ENCODE measurements around the gene KCNMB1.

KCNMB1 gene

DNA sequence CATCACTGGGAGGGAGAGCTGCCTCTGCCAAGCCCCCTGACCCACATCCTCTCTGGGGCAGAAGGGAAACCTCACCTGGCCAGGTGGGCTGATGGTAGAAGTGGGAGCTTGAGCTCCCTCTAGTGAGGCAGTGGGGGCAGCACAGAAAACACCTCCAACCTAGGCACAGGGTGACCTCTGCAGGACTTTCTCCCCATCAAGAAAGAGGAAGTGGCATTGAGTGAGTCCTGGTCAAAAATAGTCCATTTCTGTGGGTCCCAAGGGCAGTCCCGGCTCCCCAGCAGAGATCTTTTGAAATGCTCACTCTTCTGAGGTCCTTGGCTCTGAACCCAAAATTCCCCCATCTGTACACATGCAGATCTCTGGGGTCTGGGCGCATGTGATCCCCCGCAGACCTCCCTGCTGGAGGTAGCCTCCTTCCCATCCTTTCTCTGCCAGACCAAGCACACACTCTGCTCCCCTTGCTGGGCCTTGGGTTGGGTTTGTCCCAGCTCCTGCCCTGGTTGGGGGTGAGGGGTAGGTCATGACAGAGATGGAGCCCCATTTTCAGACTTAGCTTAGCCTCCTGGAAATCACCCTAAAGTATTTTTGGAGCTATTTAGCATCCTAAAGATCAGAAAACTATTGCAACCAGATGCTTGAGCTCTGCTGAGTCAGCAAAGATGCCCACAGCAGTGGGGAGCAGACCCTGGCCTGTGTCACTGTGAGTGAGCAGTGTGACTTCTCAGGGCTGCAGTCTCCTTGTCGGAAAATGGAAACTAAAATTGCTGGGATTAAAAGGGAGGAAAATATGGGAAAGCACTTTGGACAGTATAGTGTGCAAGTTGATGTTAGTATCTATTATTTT is 50.0 kb downstream of the KCNMB1 start:
- DNase-seq: peak; percentile 60

DNA sequence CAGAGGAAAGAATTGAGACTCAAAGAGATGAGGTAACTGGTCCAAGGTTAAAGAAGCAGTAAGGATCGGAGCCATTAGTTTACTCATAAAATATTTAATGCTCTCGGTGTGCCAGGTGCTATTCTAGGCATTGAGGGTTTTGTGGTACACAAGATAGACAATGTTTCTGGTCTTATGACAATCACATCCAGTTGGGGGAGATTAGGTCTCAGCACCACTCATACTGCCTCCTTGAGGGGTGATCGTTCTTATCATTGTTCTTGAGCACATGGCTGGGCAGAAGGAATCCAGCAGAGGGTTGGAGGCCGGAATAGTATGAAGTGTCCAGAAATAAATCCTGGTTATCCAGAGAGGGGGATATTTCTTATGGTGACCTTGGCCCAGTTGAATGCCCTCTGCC is 50.9 kb downstream of the KCNMB1 start:
- no peak for DNase-seq

DNA sequence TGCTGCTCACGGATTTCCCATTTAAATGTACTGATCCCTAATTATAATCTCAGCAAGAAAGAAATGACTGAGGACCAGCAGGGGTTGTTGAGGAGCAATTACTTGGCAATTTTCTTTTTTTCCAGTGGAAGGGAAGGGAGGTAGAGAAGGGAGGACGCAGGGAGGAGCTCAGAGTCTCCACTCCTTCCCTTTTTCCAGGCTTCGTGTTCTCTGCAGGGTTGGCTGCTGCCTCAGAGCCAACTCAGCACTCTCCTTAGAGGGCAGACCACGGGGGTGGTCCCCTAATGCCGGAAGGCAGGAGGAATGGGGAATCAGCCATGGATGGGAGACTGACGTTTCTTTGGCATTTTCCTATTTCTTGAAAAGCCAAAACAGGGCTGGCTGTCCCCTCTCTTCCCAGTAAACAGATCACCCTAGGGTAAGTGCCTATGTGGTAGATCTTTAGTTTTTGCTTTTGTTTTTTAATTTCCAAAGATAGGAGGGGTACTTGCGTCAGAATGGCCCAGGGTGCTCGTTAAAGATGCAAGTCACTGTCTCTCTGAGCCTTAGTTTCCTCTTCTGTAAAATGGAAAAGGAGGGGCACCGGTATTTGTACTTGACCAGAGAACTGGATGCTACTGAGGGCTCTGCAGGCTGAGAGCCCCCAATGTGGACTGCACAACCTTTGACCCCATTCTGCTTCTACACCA is 52.0 kb downstream of the KCNMB1 start:
- DNase-seq: no peak

DNA sequence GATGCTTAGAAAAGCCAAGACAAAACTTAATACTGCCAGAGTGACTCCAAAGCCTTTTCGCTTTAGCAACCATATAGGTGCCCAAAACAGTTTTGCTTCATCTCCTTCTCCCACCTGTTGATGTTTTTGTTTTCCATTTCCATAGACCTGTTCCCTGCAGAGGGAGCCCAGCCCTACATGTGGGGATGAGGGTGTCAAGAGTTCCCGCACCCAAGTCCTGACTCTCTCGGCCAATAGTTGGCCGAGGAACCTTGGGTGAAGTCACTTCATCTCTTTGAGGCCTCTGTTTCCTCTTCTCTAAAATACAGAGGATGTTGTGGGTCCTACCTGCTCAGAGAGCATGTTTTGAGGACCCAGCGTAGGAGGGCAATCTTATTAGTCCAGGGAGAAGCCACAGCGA is 53.1 kb downstream of the KCNMB1 start:
- DNase-seq: no peak

DNA sequence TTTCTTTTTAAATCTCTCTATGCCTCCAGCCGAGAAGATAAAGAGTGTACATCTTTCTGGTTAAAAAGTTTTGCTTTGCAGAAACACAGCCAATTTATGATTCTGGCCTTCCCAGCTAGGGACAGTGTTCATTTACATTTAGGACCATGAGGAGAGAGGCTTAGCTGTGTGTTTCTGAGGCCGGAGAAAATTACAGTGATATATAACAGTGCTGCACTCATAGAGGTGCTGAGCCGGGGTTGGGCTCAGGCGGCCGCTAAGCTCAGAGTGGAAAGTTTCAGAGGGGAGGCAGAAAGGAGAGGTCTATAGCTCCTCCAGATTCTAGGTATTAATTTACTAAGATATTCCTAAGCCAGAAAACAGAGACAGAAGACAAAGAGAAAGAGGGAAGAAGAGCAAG is 54.5 kb downstream of the KCNMB1 start:
- no peak for DNase-seq

DNA sequence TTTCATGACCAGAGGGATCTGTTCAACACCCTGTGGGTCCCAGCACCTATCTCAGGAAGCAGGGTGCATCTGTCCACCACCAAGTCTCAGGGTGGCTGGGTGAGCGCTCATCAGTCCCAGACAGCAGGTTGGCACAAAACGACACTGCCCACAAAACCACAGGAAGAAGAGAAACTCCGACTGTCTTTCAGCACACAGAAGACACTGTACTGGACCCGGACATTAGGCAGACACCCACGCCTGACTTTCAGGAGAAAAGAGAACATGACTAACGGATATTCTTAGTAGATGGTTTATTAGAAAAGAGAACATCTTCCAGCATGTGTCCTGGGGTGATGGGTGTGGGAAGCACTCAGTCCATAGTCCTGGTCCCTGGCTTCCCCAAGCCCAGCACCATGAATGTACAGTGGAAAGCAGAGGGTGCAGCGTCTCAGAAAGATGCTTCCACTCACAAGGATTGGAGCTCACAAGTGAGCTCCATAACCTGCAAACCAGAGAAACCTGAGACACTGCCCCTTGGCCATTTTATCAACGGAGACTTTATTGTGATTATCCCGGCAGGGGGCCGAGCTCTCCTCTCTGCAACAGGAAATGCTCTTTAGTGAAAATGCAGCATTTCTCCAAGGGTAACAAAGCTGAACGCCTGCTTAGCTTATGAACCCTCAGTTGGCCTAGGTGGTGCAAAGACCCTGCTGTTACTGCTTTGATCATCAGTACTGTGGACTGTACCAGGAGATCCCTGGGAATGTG is 55.8 kb downstream of the KCNMB1 start:
- peak; percentile 63 for DNase-seq

DNA sequence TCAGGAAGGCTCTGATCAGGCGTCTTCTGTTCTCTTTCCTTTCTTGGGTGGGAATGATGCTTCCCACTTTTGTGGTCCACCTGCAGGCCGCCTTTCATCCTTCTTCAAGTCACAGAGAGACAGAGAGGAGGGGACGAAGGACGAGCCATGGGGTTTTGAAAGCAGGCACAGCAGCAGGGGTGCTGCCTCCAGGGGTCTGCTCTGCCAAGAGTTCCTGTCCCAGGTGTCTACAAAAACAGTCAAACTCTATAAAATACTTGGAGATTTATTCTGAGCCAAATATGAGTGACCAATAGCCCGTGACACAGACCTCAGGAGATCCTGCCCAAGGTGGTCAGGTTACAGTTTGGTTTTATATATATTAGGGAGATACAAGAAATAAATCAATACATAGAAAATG is 57.1 kb downstream of the KCNMB1 start:
- no peak for DNase-seq

DNA sequence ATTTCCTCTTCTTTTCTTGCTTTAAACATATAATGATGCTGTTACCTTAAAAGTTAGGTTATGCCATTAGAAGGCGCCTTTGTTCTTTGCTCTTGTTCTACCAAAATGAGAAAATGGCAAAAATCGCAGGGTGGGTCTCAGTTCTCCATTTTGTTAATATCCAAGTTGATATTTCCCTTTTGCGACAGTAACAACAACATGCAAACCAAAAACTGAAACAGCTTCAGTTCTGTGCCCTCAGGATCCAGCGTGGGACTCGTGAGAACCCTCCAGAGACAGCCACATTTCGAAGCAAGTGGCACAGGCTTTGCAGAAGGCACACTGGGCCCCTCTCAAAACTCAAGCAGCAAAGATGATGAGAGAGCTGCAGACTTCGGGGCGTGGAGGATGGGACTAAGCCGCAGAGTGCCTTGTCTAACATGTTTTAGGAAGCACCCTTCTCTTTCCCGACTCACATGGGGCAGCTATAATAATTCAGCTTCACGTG is 58.6 kb downstream of the KCNMB1 start:
- no peak for DNase-seq

DNA sequence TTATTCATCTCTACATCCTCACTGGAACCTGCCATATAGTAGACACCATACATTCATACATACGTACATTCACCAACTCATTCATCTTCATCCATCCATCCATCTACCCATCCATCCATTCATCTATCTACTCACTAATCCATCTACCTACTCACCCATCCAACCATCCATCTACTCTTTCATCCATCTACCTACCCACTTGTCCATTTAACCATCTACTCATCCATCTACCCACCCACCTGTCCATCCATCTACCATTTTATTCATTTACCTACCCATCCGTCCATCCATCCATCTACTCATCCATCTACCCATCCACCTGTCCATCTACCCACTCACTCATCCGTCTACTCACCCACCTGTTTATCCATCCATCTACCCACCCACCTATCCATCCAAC is 59.6 kb downstream of the KCNMB1 start:
- DNase-seq: no peak

DNA sequence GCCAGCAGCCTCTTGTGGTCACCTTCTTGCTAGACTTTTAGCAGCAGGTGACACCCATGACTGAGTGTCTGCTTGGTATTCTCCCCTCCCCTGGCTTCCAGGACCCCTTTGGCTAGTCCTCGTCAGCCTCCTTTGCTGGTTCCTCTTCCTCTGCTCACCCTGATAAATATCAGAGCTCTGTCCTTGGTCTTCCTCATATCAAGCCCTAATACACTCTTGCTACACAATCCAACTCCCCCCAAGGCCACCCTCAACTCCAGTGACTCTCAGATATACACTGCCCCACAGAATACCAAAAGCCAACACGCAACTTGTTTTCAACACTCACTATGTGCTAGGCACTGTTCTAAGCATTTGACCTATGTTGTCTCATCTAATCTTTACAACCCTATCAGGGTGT is 61.3 kb downstream of the KCNMB1 start:
- no peak for DNase-seq

DNA sequence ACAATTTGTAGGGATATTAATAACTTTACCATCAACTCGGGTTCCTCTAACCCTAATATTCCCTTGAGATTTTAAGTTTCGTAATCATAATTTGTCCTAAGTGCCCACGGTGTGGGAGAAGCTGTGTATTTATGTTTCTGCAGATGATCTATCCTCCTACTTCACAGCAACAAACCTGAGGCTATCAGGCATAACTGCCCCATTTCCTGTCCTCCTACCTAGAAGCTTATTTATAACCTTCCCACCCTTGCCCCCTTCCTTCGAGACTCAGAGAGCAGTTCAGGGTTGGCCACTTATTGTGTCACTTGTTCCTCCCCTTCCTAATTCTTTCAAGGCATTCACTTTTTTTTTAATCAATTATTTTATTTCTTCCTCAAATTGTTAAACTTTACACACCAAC is 62.0 kb downstream of the KCNMB1 start:
- DNase-seq: no peak
